CD14-positive monocyte (primary cell): ENCODE measurements around the gene DNAJC5. TPM values are rescaled to one million over a fixed set of nuclear protein-coding genes. Genes with fewer than 3 reads are reported as not detected.

Source experiments
- DNase-seq, 3 donors: peaks; one replicate each; pipeline ENCODE4 v3.0.0-alpha.2; 2011 to 2022
- H2AFZ ChIP-seq: 2 replicates; pipeline ENCODE4 v1.6.0; 2012; ENCODE audit warnings: mild to moderate bottlenecking, low read depth, low read length, inconsistent platforms; ENCODE audit not compliant: insufficient read depth, poor library complexity, severe bottlenecking
- H3K27ac ChIP-seq, 2 donors: 1 replicate in 1 of 2; 2 replicates in 1 of 2; pipeline ENCODE4 v1.5.1; 2012 to 2013; ENCODE audit warnings: low read length in 2 of 2, control low read depth in 1 of 2, inconsistent platforms in 1 of 2, low read depth in 1 of 2, mild to moderate bottlenecking in 1 of 2
- H3K27me3 ChIP-seq, 2 donors: one replicate each; pipeline versions ENCODE4 v1.6.0 to v1.6.1; 2011 to 2013; ENCODE audit warnings: low read length in 2 of 2; ENCODE audit not compliant: control insufficient read depth in 2 of 2, insufficient read depth in 2 of 2
- H3K36me3 ChIP-seq, 2 donors: replicated peaks in 1 of 2; 1 replicate in 1 of 2; 2 replicates in 1 of 2; pipeline versions ENCODE4 v1.5.1 to v1.6.1; 2012 to 2013; ENCODE audit warnings: low read length in 2 of 2, control low read depth in 1 of 2, inconsistent platforms in 1 of 2, mild to moderate bottlenecking in 1 of 2; ENCODE audit not compliant: insufficient read depth in 2 of 2, control insufficient read depth in 1 of 2
- H3K4me1 ChIP-seq, 2 donors: 1 replicate in 1 of 2; 2 replicates in 1 of 2; pipeline versions ENCODE4 v1.5.1 to v1.6.1; 2012 to 2013; ENCODE audit warnings: low read length in 2 of 2, control low read depth in 1 of 2, inconsistent platforms in 1 of 2, mild to moderate bottlenecking in 1 of 2, moderate library complexity in 1 of 2; ENCODE audit not compliant: insufficient read depth in 2 of 2, control insufficient read depth in 1 of 2
- H3K4me2 ChIP-seq: replicated peaks from 2 replicates; pipeline ENCODE3; 2012; ENCODE audit warnings: low read length, moderate library complexity, mild to moderate bottlenecking; ENCODE audit not compliant: poor library complexity, severe bottlenecking; ENCODE audit errors: extremely low read depth
- H3K4me3 ChIP-seq, 3 experiments: fragments of 200-600 bp in 1 of 3; sonication (generic) in 1 of 3; replicated peaks in 1 of 3; 1 replicate in 2 of 3; 2 replicates in 1 of 3; pipeline ENCODE4 v1.5.1; 2011 to 2013; ENCODE audit warnings: low read length in 3 of 3, mild to moderate bottlenecking in 3 of 3, control low read depth in 2 of 3, low read depth in 2 of 3, inconsistent platforms in 1 of 3, moderate library complexity in 1 of 3
- H3K79me2 ChIP-seq: 2 replicates; pipeline ENCODE4 v1.6.0; 2012; ENCODE audit warnings: mild to moderate bottlenecking, control low read depth, inconsistent platforms, low read length, moderate library complexity; ENCODE audit not compliant: insufficient read depth
- H3K9ac ChIP-seq: 2 replicates; pipeline ENCODE4 v1.6.0; 2017; ENCODE audit warnings: low read length, mild to moderate bottlenecking; ENCODE audit not compliant: insufficient read depth, poor library complexity, severe bottlenecking
- H3K9me3 ChIP-seq, 2 donors: replicated peaks in 1 of 2; 1 replicate in 1 of 2; 2 replicates in 1 of 2; pipeline versions ENCODE4 v1.5.1 to v1.6.1; 2012 to 2013; ENCODE audit warnings: low read length in 2 of 2, control low read depth in 1 of 2; ENCODE audit not compliant: control insufficient read depth in 1 of 2, insufficient read depth in 1 of 2
- H4K20me1 ChIP-seq: 2 replicates; pipeline ENCODE4 v1.6.0; 2012; ENCODE audit warnings: mild to moderate bottlenecking, low read length, control low read depth, moderate library complexity; ENCODE audit not compliant: insufficient read depth
- H3K27ac Mint-ChIP-seq, 7 donors: one replicate each; pipeline ENCODE4 v1.8.0; 2020; ENCODE audit warnings: mild to moderate bottlenecking in 7 of 7, mixed read lengths in 7 of 7, moderate library complexity in 6 of 7, inconsistent platforms in 2 of 7
- H3K27me3 Mint-ChIP-seq, 3 donors: one replicate each; pipeline ENCODE4 v1.8.0; 2021 to 2022; ENCODE audit warnings: low read depth in 3 of 3, mild to moderate bottlenecking in 3 of 3, mixed read lengths in 3 of 3, moderate library complexity in 3 of 3, inconsistent platforms in 1 of 3
- H3K36me3 Mint-ChIP-seq, 2 donors: one replicate each; pipeline ENCODE4 v1.8.0; 2020; ENCODE audit warnings: mixed read lengths in 2 of 2, inconsistent platforms in 1 of 2, mild to moderate bottlenecking in 1 of 2
- H3K4me1 Mint-ChIP-seq: one replicate; pipeline ENCODE4 v1.8.0; 2020; ENCODE audit warnings: mild to moderate bottlenecking, mixed read lengths
- H3K4me3 Mint-ChIP-seq, 2 donors: one replicate each; pipeline ENCODE4 v1.8.0; 2020; ENCODE audit warnings: mild to moderate bottlenecking in 2 of 2, mixed read lengths in 2 of 2, moderate library complexity in 1 of 2
- H3K9me3 Mint-ChIP-seq, 7 donors: one replicate each; pipeline ENCODE4 v1.8.0; 2020 to 2022; ENCODE audit warnings: mixed read lengths in 7 of 7, mild to moderate bottlenecking in 6 of 7, moderate library complexity in 6 of 7, inconsistent platforms in 2 of 7
- WGBS: methylation state at CpG from one replicate; pipeline ENCODE4 v1.1.5; 2013; ENCODE audit warnings: missing lambda C conversion rate; ENCODE audit not compliant: insufficient coverage; 5-methylcytosine and 5-hydroxymethylcytosine counted together
- intact Hi-C, 2 donors: fragments of 100-400 bp; cut with micrococcal nuclease; formaldehyde crosslinking; loops; one replicate each; pipeline versions ENCODE4 v1.15.0 to v1.15.1; 2023
- polyA plus RNA-seq, 3 donors: library from polyadenylated mRNA; depleted of rRNA in 1 of 3; unstranded in 2 of 3; stranded (reverse) in 1 of 3; fragments of 300-500 nt in 2 of 3; fragments of >200 nt in 1 of 3; fragmentation: Illumina TruSeq in 2 of 3; gene quantifications; 1 replicate in 2 of 3; 2 replicates in 1 of 3; pipeline ENCODE4 v1.2.3, GENCODE V29; 2012 to 2021
- TF ChIP-seq, protein P1 (sequence below): fragments of 200-600 bp; IDR thresholded peaks from one replicate; pipeline ENCODE4 v1.8.0; 2022; ENCODE audit warnings: antibody characterized with exemption, mild to moderate bottlenecking

Gene DNAJC5
- polyA plus RNA-seq, 3 donors = 5.9 to 44.4 (median 7.4) TPM

GRCh38 chr20:63891061-63892002 lies 3.6 kb upstream of the DNAJC5 start:
- Mint-ChIP-seq H3K27ac (peak overlapping the region in 2 of 7 donors; percentile 18 to 61), H3K4me1 (peaks cover 32% of the 10 kb centered on the region), H3K36me3 (peaks cover 51 to 68% of the 10 kb centered on the region in 2 donors), H3K27me3 (no peaks in the 10 kb centered on the region), H3K4me3 (no peak overlapping the region), H3K9me3 (no peaks in the 10 kb centered on the region)
- WGBS = 83% methylated on average over 21 of the region's 29 CpGs
- Histone ChIP-seq H3K27me3 (no peaks in the 10 kb centered on the region), H3K9me3 (no peaks in the 10 kb centered on the region), H3K79me2 (peaks cover 38% of the 10 kb centered on the region), H3K4me1 (peaks cover 30 to 39% of the 10 kb centered on the region in 2 donors), H3K4me2 (no peak overlapping the region), H3K4me3 (no peak overlapping the region), H2AFZ (no peak overlapping the region), H3K27ac (no peak overlapping the region), H4K20me1 (peaks cover 91% of the 10 kb centered on the region), H3K36me3 (peaks cover 51 to 64% of the 10 kb centered on the region in 2 donors), H3K9ac (no peak overlapping the region)
- intact Hi-C loops = loop anchor here in 1 of 2 donors (10.0 kb wide), 1 partner anchor 327 kb away; no protein-coding TSS in a partner anchor
- DNase-seq = no peak
- TF ChIP-seq, protein P1, sequence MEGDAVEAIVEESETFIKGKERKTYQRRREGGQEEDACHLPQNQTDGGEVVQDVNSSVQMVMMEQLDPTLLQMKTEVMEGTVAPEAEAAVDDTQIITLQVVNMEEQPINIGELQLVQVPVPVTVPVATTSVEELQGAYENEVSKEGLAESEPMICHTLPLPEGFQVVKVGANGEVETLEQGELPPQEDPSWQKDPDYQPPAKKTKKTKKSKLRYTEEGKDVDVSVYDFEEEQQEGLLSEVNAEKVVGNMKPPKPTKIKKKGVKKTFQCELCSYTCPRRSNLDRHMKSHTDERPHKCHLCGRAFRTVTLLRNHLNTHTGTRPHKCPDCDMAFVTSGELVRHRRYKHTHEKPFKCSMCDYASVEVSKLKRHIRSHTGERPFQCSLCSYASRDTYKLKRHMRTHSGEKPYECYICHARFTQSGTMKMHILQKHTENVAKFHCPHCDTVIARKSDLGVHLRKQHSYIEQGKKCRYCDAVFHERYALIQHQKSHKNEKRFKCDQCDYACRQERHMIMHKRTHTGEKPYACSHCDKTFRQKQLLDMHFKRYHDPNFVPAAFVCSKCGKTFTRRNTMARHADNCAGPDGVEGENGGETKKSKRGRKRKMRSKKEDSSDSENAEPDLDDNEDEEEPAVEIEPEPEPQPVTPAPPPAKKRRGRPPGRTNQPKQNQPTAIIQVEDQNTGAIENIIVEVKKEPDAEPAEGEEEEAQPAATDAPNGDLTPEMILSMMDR = no peak

DNA sequence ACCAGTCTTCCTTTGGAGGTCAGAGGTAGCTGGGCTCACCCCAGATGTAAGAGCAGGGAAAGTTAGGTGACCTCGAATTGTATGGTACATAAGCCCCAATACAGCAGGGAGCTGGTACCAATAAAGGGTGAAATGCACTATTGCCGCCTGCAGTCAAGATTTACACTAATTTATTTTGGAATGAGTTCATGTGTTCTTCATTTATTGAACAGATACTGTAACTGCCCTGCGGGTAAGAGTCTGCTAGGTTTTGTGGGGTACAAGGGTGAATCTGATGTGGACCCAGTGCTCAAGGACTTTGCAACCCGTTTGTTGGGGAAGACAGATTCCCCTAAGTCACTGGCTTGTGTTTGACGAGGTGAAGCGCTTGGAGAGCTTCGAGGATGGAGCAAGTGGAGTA lies 2.5 kb upstream of the DNAJC5 start:
- Histone ChIP-seq H4K20me1 (peaks cover 91% of the 10 kb centered on the region), H3K4me1 (peaks cover 41 to 49% of the 10 kb centered on the region in 2 donors), H3K4me2 (no peak overlapping the region), H2AFZ (no peak overlapping the region), H3K27ac (no peak overlapping the region), H3K9me3 (no peaks in the 10 kb centered on the region), H3K36me3 (peaks cover 43 to 55% of the 10 kb centered on the region in 2 donors), H3K9ac (no peak overlapping the region), H3K4me3 (no peak overlapping the region), H3K27me3 (no peaks in the 10 kb centered on the region), H3K79me2 (peaks cover 43% of the 10 kb centered on the region)
- DNase-seq = no peak
- no peak overlapping the region for H3K4me3 Mint-ChIP-seq
- intact Hi-C loops = loop anchor here in 1 of 2 donors (10.0 kb wide), 1 partner anchor 328 kb away; no protein-coding TSS in a partner anchor
- no peaks in the 10 kb centered on the region for H3K27me3 Mint-ChIP-seq
- 100% methylated on average over 3 of the region's 7 CpGs for WGBS
- peaks cover 51 to 65% of the 10 kb centered on the region in 2 donors for H3K36me3 Mint-ChIP-seq
- H3K4me1 Mint-ChIP-seq = peaks cover 41% of the 10 kb centered on the region
- H3K9me3 Mint-ChIP-seq = no peaks in the 10 kb centered on the region
- TF ChIP-seq, protein P1 = no peak
- peak overlapping the region in 2 of 7 donors; percentile 43 to 69 for H3K27ac Mint-ChIP-seq
